Adipose tissue (tissue), 3 donors: ENCODE data around the gene GEMIN5. TPM values are rescaled to one million over a fixed set of nuclear protein-coding genes. Genes with fewer than 3 reads are reported as not detected.
"Not testable (repeated sequence)": the region's sequence is repeated elsewhere in the genome, so short reads cannot be mapped to it uniquely, and the experiment has no call there.

Source experiments
- H3K27ac ChIP-seq: one replicate; pipeline ENCODE4 v1.5.1; 2013; ENCODE audit warnings: low read depth, low read length
- WGBS, 3 donors: extraction: QIAGEN DNeasy Blood & Tissue Kit; methylation state at CpG; one replicate each; pipeline ENCODE4 v1.1.7; 2013; 5-methylcytosine and 5-hydroxymethylcytosine counted together
- polyA plus RNA-seq, 3 donors: library from polyadenylated mRNA; stranded (reverse); fragments of 200-250 nt; gene quantifications; one replicate each; pipeline ENCODE4 v1.2.3, GENCODE V29; 2013
- donor health status: healthy with polysubstance abuse.
- donor health status: Bipolar disorder and iron deficiency.
- donor health status: healthy.

GEMIN5 gene, protein sequence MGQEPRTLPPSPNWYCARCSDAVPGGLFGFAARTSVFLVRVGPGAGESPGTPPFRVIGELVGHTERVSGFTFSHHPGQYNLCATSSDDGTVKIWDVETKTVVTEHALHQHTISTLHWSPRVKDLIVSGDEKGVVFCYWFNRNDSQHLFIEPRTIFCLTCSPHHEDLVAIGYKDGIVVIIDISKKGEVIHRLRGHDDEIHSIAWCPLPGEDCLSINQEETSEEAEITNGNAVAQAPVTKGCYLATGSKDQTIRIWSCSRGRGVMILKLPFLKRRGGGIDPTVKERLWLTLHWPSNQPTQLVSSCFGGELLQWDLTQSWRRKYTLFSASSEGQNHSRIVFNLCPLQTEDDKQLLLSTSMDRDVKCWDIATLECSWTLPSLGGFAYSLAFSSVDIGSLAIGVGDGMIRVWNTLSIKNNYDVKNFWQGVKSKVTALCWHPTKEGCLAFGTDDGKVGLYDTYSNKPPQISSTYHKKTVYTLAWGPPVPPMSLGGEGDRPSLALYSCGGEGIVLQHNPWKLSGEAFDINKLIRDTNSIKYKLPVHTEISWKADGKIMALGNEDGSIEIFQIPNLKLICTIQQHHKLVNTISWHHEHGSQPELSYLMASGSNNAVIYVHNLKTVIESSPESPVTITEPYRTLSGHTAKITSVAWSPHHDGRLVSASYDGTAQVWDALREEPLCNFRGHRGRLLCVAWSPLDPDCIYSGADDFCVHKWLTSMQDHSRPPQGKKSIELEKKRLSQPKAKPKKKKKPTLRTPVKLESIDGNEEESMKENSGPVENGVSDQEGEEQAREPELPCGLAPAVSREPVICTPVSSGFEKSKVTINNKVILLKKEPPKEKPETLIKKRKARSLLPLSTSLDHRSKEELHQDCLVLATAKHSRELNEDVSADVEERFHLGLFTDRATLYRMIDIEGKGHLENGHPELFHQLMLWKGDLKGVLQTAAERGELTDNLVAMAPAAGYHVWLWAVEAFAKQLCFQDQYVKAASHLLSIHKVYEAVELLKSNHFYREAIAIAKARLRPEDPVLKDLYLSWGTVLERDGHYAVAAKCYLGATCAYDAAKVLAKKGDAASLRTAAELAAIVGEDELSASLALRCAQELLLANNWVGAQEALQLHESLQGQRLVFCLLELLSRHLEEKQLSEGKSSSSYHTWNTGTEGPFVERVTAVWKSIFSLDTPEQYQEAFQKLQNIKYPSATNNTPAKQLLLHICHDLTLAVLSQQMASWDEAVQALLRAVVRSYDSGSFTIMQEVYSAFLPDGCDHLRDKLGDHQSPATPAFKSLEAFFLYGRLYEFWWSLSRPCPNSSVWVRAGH (N-terminal part only)
- 1 to 10 TPM; 2.7 to 9.4 (median 6.0) TPM for polyA plus RNA-seq

DNA sequence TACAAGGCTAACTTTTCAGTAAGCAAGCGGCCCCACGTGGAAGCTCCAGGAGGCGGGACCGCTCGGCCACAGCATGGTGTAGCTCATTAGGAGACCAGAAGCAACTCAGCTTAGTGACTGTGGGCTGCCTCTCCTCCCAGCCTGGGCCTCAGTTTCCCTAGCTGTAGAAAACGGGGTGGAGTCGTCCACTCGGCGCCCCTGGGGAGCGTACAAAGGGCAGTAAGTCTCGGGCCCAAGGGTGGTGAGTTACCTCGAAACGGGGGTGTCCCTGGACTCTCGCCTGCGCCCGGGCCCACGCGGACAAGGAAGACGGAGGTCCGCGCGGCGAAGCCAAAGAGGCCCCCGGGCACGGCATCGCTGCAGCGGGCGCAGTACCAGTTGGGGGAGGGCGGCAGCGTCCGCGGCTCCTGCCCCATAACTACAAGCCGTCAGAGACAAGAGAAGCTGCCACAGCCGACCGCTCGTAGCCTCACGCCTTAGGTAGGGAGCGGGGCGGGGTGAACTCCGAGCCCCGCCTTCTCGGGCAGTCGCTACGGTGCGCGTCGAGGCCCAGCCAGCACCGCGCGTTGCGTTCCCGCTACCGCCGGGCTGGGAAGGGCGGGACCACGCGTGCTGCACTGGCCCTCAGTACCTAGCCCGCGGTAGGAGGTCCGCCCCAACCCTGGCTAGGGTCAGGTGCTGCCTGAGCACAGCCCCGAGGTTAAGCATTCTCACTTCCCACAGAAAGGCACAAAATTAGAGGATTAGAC, at the start of gene GEMIN5:
GEMIN5 (minus strand) TSS at position 494 of the 749 bp plus-strand sequence; CDS start at position 416, 78 bp downstream.
- no peak within 1 kb of the TSS for H3K27ac ChIP-seq
- WGBS, 3 donors = 0 to 1% (median 1%) methylated on average over 54 to 61 of the region's 61 CpGs

DNA sequence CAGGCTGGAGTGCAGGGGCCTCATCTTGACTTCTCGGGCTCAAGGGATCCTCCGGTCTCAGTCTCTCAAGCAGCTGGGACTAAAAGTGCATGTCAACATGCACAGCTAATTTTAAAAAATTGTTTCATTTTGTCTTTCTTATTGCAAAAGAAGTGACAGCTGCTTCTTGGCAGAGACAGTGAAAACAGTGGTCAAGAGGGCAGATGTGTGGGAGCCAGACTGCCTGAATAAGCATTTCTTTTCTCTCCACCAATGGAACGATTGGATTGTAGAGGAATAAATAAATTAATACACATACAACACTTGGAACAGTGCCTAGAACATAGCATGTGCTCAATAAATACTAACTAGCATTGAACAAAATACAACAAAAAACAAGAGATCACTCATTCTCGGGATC, 48.1 kb upstream of the GEMIN5 start:
- H3K27ac ChIP-seq = no peak overlapping the region
- WGBS, 3 donors = 66 to 74% (median 71%) methylated on average over 4 of the region's 4 CpGs

DNA sequence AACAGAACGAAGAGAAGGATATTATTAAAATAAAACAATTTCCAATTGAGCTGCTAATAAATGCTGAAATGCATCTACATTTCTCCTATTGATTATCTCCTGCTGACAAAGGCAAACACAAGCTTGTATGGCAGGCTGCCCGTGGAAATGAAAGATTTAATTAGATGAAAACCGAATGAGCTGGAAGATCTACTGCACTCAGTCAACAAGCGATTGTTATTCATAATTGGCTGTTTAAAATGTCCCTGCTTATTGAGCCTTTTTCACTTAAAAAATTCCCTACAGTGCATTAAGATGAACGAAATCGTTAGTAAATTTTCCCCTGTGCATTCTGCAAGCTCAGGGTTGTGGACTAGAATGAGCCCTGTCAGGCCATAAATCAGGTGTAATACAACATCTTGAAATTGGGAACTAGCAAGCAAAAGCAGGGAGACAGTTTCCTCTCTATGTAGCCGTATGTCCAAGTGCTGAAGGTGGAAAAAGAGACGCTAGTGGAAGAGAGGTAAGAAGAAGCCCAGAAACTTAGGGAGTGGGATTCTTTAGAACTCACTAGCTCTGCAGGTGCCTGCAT, 47.0 kb upstream of the GEMIN5 start:
- H3K27ac ChIP-seq = no peak overlapping the region
- 56 to 60% (median 59%) methylated on average over 8 of the region's 8 CpGs for WGBS, 3 donors

- 79 to 97% (median 85%) methylated on average over 2 of the region's 2 CpGs for WGBS, 3 donors
- not testable (repeated sequence) for H3K27ac ChIP-seq
Observed at GRCh38 chr5:154978294-154978693, 40.3 kb upstream of the GEMIN5 start.

DNA sequence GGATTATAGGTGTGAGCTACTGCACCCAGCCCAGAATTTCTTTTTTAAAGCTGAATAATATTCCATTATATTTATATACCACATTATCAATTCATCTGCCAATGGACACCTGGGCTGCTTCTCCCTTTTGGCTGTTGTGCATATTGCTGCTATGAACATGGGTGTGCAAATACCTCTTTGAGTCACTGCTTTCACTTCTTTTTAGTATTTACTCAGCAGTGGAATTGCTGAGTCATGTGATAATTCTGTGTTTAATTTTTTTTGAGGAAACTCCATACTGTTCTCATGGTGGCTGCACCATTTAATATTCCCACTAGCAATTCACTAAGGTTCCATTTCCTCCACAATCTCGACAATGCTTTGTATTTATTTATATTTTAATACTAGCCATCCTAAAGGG, 39.4 kb upstream of the GEMIN5 start:
- 71 to 83% (median 71%) methylated on average over 1 of the region's 1 CpG for WGBS, 3 donors
- H3K27ac ChIP-seq = no peak overlapping the region

GRCh38 chr5:154976082-154976481, 38.1 kb upstream of the GEMIN5 start:
- 86 to 97% (median 97%) methylated on average over 9 of the region's 9 CpGs for WGBS, 3 donors
- not testable (repeated sequence) for H3K27ac ChIP-seq

DNA sequence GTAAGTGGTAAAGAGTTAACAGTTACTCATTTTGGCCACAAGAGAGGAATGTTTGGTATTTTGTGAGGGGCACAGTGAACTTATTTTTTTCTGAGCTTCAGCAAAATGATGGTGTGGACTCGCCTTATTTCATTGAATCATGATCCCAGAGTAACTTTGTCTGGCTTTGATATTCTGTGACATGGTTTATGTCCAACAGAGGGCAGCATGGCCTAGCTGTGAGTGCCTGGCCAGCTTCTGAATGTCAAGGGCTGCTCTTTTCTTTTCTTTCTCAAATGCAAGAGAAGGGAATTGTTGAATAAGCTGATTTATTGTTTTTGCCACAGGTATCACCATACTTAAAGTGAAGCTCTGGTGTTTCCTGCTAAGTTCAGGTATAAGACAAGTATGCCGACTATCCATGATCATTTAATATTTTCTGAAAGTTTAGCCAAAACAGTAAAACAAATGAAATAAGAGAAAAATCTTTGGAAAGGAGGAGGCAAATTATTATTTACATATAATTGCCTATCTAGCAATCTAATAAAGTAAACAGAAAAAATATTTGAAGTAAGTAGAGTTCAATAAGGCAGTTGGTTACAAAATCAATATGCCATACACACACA, 34.6 kb upstream of the GEMIN5 start:
- 71 to 80% (median 75%) methylated on average over 2 of the region's 2 CpGs for WGBS, 3 donors
- no peak overlapping the region for H3K27ac ChIP-seq

GRCh38 chr5:154971501-154971900, 33.5 kb upstream of the GEMIN5 start:
- H3K27ac ChIP-seq = no peak overlapping the region
- WGBS, 3 donors = 79 to 85% (median 81%) methylated on average over 2 of the region's 2 CpGs

GRCh38 chr5:154970759-154971158, 32.7 kb upstream of the GEMIN5 start:
- no peak overlapping the region for H3K27ac ChIP-seq

DNA sequence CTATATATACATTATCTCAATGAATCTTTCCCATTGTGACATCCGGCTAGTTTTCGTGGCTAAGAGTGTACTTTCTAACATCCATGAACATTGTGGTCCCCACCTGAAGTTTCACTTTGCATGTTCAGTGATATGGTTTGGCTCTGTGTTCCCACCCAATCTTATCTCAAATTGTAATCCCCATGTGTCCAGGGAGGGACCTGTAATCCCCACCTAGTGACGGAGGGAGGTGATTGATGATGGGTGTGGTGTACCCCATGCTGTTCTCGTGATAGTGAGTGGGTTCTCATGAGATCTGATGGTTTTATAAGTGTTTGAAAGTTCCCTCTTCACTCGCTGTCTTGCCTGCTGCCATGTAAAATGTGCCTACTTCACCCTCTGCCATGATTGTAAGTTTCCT, 30.9 kb upstream of the GEMIN5 start:
- H3K27ac ChIP-seq = no peak overlapping the region
- WGBS, 3 donors = 87 to 89% (median 89%) methylated on average over 5 of the region's 5 CpGs

DNA sequence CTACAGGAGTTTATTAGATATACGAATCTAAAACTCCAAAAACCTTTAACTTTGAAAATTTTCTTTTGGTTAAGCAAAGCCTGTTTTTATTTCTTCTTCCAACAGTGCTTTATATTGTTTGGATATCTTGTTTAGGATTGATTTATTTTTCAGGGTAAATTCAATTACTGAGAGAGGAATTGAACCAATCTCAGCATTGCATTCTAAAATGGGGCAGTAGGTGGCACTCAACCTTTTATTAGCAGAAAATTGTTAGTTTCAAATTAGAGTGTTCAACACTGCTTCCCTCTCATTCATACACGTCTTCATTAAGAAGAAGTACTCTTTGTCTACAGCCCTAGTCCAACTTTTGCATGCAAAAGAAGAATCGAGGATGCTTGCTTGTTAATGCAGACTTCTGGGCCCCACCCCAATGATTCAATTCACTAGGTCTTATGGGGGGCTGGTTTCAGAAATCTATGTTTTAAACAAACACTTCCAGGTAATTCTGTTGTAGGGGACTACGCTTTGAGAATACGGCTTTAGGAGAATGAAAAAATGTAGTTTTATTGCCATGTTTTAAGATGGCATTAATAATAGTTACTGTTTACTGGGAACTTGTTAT, 29.5 kb upstream of the GEMIN5 start:
- H3K27ac ChIP-seq = no peak overlapping the region
- 77 to 81% (median 80%) methylated on average over 5 of the region's 5 CpGs for WGBS, 3 donors

- WGBS, 3 donors = 83 to 93% (median 85%) methylated on average over 3 of the region's 3 CpGs
Observed at GRCh38 chr5:154966874-154967273, 28.9 kb upstream of the GEMIN5 start.

DNA sequence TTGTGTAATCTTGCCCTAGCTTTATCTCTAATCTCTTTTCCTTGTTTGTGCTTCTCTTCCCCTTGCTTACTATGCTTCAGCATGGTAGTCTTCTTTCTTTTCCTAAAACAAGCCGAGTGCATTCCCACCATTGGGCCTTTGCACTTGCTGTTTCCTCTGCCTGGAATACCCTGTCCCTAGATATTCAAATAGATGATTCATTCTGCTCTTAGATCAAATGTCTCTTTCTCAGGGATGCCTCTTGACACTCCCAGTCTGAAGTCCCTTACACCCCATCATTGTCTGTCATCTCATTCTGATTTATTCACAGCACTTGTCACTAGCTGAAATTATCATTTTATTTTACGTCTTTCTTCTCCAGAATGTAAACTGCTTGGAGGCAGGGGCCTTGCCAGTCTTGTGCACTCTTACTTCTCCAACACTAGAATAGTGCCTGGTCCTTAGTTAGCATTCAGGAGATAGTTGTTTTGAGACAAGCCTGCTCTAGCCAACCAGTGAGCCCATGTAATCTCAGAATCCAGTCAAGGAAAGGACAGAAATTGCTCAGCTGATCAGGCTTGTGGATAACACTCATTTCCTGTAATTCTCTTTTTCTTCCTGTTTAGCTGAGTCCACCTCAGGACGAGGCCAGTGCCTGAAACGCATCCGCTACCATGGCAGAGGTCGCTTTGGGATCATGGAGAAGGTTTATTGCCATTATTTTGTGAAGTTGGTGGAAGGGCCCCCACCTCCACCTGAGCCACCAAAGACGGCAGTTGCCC, 28.2 kb upstream of the GEMIN5 start:
- no peak overlapping the region for H3K27ac ChIP-seq
- WGBS, 3 donors = 63 to 85% (median 78%) methylated on average over 7 of the region's 7 CpGs

More at GRCh38 chr5:154966874-154967273, 28.9 kb upstream of the GEMIN5 start:
- no peak overlapping the region for H3K27ac ChIP-seq

GRCh38 chr5:154962494-154962893, 24.5 kb upstream of the GEMIN5 start:
- WGBS, 3 donors = 96 to 100% (median 100%) methylated on average over 1 of the region's 1 CpG
- no peak overlapping the region for H3K27ac ChIP-seq

DNA sequence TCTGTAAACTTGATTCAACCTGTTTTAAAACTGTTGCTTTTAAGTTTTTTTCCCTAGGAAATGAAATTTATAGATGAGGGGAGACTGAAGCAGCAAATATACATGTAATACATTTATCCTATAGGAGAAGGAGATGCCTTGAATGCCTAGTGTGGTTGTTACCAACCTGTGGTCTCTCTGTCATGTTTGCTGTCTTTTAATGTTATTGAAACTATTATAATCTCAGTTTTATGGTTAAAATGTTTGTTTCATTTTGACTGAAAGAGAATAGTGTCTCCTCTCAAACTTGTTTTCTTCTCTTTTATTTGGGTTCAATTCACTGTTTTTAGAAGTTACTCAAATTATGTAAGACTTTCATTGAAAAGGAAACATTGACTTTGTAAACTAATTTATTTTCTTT, 18.7 kb upstream of the GEMIN5 start:
- no peak overlapping the region for H3K27ac ChIP-seq

GRCh38 chr5:154949781-154950180, 11.8 kb upstream of the GEMIN5 start:
- WGBS, 3 donors = 74 to 80% (median 75%) methylated on average over 2 of the region's 2 CpGs
- no peak overlapping the region for H3K27ac ChIP-seq
